ENCODE results near the gene AATF.

DNA sequence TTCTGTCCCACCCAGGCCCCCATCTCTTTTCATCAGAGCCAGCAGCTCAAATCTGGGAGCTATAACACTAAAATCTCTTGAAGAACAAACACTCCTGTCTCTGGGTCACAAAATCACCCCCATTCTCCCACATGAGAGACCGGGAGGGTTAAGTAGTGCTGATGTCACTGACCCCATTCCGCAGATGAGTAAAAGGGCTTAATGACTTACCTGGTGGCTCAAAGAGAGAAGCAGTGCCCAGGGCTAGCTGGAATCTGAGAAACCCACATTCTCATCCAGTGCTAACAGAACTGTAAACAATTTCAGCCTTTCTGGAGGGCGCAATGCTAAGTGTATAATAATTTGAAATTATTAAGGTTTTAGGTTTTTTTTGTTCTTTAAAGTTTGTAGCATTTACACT is 37.8 kb upstream of the AATF start:
- TF ChIP-seq YY1 (IDR thresholded peaks at IDR 0.05; ENCODE audit: insufficient read depth, insufficient read length) (no peak), ZNF274 (IDR thresholded peaks at IDR 0.05; ENCODE audit: low read depth, low read length) (no peak), SUZ12 (IDR thresholded peaks at IDR 0.05; ENCODE audit: extremely low read depth, insufficient read depth, insufficient read length) (no peak)
